ENCODE data around the gene NTSR1.
A peak's percentile ranks its signal among the peaks of the same experiment; 100 is the strongest.

Gene NTSR1

GRCh38 chr20:62727584-62728027 lies 19.0 kb downstream of the NTSR1 start:
- DNase-seq: peak; percentile 49

- DNase-seq: peak; percentile 62
Observed at GRCh38 chr20:62728028-62728780, 19.6 kb downstream of the NTSR1 start.

GRCh38 chr20:62728781-62729300 lies 20.2 kb downstream of the NTSR1 start:
- no peak for DNase-seq

GRCh38 chr20:62730481-62730880 lies 21.8 kb downstream of the NTSR1 start:
- no peak for DNase-seq

GRCh38 chr20:62732031-62732760 lies 23.6 kb downstream of the NTSR1 start:
- no peak for DNase-seq

- peak; percentile 54 for DNase-seq
Observed at GRCh38 chr20:62732842-62733525, 24.3 kb downstream of the NTSR1 start.

GRCh38 chr20:62733526-62733842 lies 24.8 kb downstream of the NTSR1 start:
- no peak for DNase-seq

GRCh38 chr20:62733891-62734290 lies 25.3 kb downstream of the NTSR1 start:
- peak; percentile 53 for DNase-seq

- DNase-seq: peak; percentile 47
Observed at GRCh38 chr20:62734326-62734725, 25.7 kb downstream of the NTSR1 start.

- DNase-seq: peak; percentile 53
Observed at GRCh38 chr20:62734881-62735280, 26.2 kb downstream of the NTSR1 start.

GRCh38 chr20:62735331-62735821 lies 26.7 kb downstream of the NTSR1 start:
- DNase-seq: peak; percentile 66

GRCh38 chr20:62736026-62736406 lies 27.4 kb downstream of the NTSR1 start:
- peak; percentile 57 for DNase-seq

GRCh38 chr20:62736407-62737071 lies 27.9 kb downstream of the NTSR1 start:
- DNase-seq: peak; percentile 57

GRCh38 chr20:62737271-62737811 lies 28.7 kb downstream of the NTSR1 start:
- peak; percentile 58 for DNase-seq

GRCh38 chr20:62738025-62738881 lies 29.6 kb downstream of the NTSR1 start:
- peak; percentile 57 for DNase-seq

- DNase-seq: peak; percentile 62
Observed at GRCh38 chr20:62739067-62739466, 30.4 kb downstream of the NTSR1 start.

- peak; percentile 83 for DNase-seq
Observed at GRCh38 chr20:62739581-62740285, 31.1 kb downstream of the NTSR1 start.

- peak; percentile 94 for DNase-seq
Observed at GRCh38 chr20:62740286-62741141, 31.9 kb downstream of the NTSR1 start.

- DNase-seq: peak; percentile 63
Observed at GRCh38 chr20:62741191-62741691, 32.6 kb downstream of the NTSR1 start.

Data from activated effector memory CD4-positive, alpha-beta T cell treated with anti-CD3 and anti-CD28 coated beads, Interleukin-2, amount 50 U/mL, for 16 hours (primary cell).